ENCODE data around the gene IPO9.

Gene IPO9

GRCh38 chr1:201791051-201791778 lies 37.7 kb upstream of the IPO9 start:
- no peak for TF ChIP-seq CTCF (IDR thresholded peaks at IDR 0.05)
- no peak for DNase-seq (ENCODE audit: low spot score)
- H3K4me3 ChIP-seq: no peak overlapping the region
- peak overlapping the region; percentile 46 to 82 for H3K27ac ChIP-seq

GRCh38 chr1:201791779-201792173 lies 37.2 kb upstream of the IPO9 start:
- Histone ChIP-seq H3K4me3 (no peak overlapping the region), H3K27ac (peak overlapping the region; percentile 46 to 82)
- no peak for TF ChIP-seq CTCF (IDR thresholded peaks at IDR 0.05)
- no peak for DNase-seq (ENCODE audit: low spot score)

DNA sequence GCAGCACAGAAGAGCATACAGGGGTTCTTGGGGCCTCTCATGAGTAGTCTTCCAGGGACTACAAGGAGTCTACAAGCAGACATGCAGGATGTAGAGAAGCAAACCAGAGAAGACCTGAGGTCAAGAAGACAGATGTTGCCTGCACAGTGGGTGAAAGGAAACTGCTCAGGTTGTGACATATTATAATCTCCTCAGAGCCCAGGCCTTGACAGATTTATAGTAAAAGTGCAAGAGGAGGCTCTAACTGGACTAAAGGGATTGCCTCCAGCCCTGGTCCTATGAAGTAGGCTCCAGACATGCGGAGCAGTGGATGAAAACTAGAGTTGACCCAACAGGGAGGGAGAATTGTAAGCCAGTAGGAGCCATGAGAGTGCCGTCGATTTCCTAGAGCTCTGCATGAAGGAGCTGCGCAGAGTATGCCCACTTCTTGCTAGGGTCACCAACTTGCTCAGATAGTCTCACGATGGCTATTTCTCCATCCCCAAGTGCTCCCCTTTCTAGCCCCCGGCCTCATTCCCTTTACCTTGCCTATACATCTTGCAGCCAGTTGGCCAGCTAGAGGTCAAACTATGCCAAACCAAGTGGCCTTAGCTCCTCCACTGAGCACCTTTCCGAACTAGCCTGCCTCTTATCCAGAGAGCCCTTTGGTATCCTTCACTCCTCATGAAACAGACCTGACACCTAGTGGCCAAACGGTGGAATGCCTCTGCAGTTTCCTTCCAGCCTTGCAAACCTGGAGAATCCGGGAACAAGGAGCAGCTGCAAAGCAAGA lies 36.2 kb upstream of the IPO9 start:
- Histone ChIP-seq H3K4me3 (no peak overlapping the region), H3K27ac (peak overlapping the region; percentile 46 to 82)
- DNase-seq (ENCODE audit: low spot score): peak; percentile 87
- peak; percentile 90 for TF ChIP-seq CTCF (IDR thresholded peaks at IDR 0.05)

GRCh38 chr1:201793306-201793925 lies 35.5 kb upstream of the IPO9 start:
- no peak overlapping the region for H3K4me3 ChIP-seq
- H3K27ac ChIP-seq: no peak overlapping the region
- DNase-seq (ENCODE audit: low spot score): no peak
- no peak for TF ChIP-seq CTCF (IDR thresholded peaks at IDR 0.05)

DNA sequence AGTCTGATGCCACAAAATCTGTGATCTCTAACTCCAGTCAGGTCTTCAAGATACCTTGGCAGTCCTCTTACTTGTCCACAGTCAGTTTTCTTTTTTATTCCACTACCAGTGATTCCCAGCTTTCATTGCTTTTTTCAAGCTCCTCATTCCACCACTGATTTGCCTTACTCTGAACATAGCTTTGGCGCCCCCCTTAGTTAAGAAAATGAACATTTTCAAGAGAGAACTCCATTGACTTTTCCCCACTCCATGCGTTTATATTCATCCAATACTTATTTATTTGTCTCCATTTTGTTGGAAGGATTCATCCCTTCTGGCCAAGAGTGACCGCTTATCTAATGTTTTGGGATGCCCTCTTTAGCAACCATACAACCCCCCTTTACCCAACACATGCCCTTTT lies 33.9 kb upstream of the IPO9 start:
- no peak for DNase-seq (ENCODE audit: low spot score)
- TF ChIP-seq CTCF (IDR thresholded peaks at IDR 0.05): no peak
- H3K27ac ChIP-seq: no peak overlapping the region
- H3K4me3 ChIP-seq: no peak overlapping the region

GRCh38 chr1:201800246-201800645 lies 28.7 kb upstream of the IPO9 start:
- TF ChIP-seq CTCF (IDR thresholded peaks at IDR 0.05): no peak
- DNase-seq (ENCODE audit: low spot score): no peak
- Histone ChIP-seq H3K27ac (no peak overlapping the region), H3K4me3 (no peak overlapping the region)

Measured in coronary artery (tissue), 2 donors.